ENCODE results near the gene EMC7. TPM values are rescaled to one million over a fixed set of nuclear protein-coding genes. Genes with fewer than 3 reads are reported as not detected.

The EMC7 gene
- total and polyA plus RNA-seq, 2 experiments from 2014 or later, result 18.3 to 55.1 TPM

- no peaks in the 10 kb centered on the region for H3K4me1 Mint-ChIP-seq
- H3K4me2 ChIP-seq, result no peak overlapping the region
- H4K20me1 ChIP-seq (replicated peaks; ENCODE audit: insufficient read depth), result no peaks in the 10 kb centered on the region
- TF ChIP-seq STAT1 (IDR thresholded peaks at IDR 0.05; ENCODE audit: unreplicated experiment), result no peak
- TF ChIP-seq EZH2 (IDR thresholded peaks at IDR 0.05; ENCODE audit: low read depth, unreplicated experiment), result no peak
- TF ChIP-seq CREB1 (CRISPR knock-in tag; IDR thresholded peaks at IDR 0.05; ENCODE audit: low read depth), result no peak
- no peak for TF ChIP-seq REST (IDR thresholded peaks at IDR 0.05; ENCODE audit: unreplicated experiment)
- no peak for TF ChIP-seq ZNF331 (CRISPR knock-in tag; IDR thresholded peaks at IDR 0.05; ENCODE audit: low read depth)
- TF ChIP-seq JUNB (IDR thresholded peaks at IDR 0.05; ENCODE audit: unreplicated experiment), result no peak
- TF ChIP-seq ZNF462 (CRISPR knock-in tag; IDR thresholded peaks at IDR 0.05), result no peak
- TF ChIP-seq ZNF114 (CRISPR knock-in tag; IDR thresholded peaks at IDR 0.05), result no peak
- no peak for TF ChIP-seq EZH2phosphoT487 (IDR thresholded peaks at IDR 0.05; ENCODE audit: unreplicated experiment)
- no peak for TF ChIP-seq POLR2AphosphoS5 (IDR thresholded peaks at IDR 0.05; ENCODE audit: low read depth)
- no peak for TF ChIP-seq ETS1 (IDR thresholded peaks at IDR 0.05)
- TF ChIP-seq CTCF (conservative IDR thresholded peaks at IDR 0.05; ENCODE audit: low read depth in 2 of 2), result no peak
- TF ChIP-seq NANOG (IDR thresholded peaks at IDR 0.05; ENCODE audit: borderline replicate concordance), result no peak
- no peaks in the 10 kb centered on the region for H3K9me3 Mint-ChIP-seq
- no peaks in the 10 kb centered on the region for H3K9me2 ChIP-seq (ENCODE audit: insufficient read depth)
- no peak overlapping the region for H3K4me3 ChIP-seq
- H3K4me1 ChIP-seq (ENCODE audit: insufficient read depth), result no peaks in the 10 kb centered on the region
- H2AFZ ChIP-seq, result no peak overlapping the region
- ATAC-seq (no peak), DNase-seq (ENCODE audit: low spot score) (no peak)
- H3K27ac Mint-ChIP-seq, result no peak overlapping the region
- peaks cover 5% of the 10 kb centered on the region for H3K27me3 Mint-ChIP-seq (ENCODE audit: insufficient read depth, low read depth, poor library complexity)
- H3F3A ChIP-seq (replicated peaks; ENCODE audit: low read depth), result no peaks in the 10 kb centered on the region
- H3K27me3 ChIP-seq (ENCODE audit: insufficient read depth), result no peaks in the 10 kb centered on the region
- no peak overlapping the region for H3K27ac ChIP-seq (ENCODE audit: low read depth)
- H3K36me3 ChIP-seq (ENCODE audit: insufficient read depth), result no peaks in the 10 kb centered on the region
- H3K4me3 Mint-ChIP-seq, result no peak overlapping the region
- no peaks in the 10 kb centered on the region for H3K36me3 Mint-ChIP-seq (ENCODE audit: low read depth)
- H3K79me2 ChIP-seq (replicated peaks; ENCODE audit: insufficient read depth), result no peaks in the 10 kb centered on the region
These were observed 31.7 kb downstream of the EMC7 start for GRCh38 chr15:34070003-34070402.
